GM19099 (cell line): ENCODE results near the gene COLQ.

Source experiments
- POLR2A ChIP-seq: IDR thresholded peaks from 3 replicates; pipeline ENCODE4 v1.6.1; 2011; ENCODE audit warnings: low read depth; ENCODE audit not compliant: insufficient read length; ENCODE audit errors: extremely low read depth

The COLQ gene

GRCh38 chr3:15521573-15521965 is at the start of gene COLQ:
Gene COLQ (minus strand): TSS chr3:15521706. CDS start chr3:15521625, 81 bp downstream.
- no peak for TF ChIP-seq POLR2A

GRCh38 chr3:15563190-15563589 is 41.7 kb upstream of the COLQ start:
- no peak for TF ChIP-seq POLR2A

DNA sequence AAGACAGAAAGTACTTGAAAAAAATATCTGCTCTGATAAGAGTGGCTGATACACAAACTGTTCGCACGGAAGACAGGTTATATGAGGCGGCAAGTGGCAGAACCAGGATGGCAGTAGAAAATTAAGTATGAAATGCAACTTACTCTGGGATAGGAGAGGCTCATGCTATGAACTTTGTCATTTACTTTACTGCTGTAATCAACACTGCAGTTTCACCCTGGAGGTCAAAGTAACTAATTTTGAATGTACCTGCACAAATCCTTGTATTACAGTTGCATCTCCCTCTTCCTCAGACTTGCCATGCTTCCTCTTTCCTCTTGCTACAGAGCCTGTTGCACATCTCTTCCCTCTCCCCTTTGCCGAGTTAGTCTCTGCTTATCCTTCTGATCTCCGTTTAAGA is 41.1 kb upstream of the COLQ start:
- TF ChIP-seq POLR2A, result no peak

- no peak for TF ChIP-seq POLR2A
Measured at GRCh38 chr3:15558581-15558980, 37.1 kb upstream of the COLQ start.

- TF ChIP-seq POLR2A, result no peak
Measured at GRCh38 chr3:15557511-15557946, 36.0 kb upstream of the COLQ start.

- no peak for TF ChIP-seq POLR2A
Measured at GRCh38 chr3:15556512-15556911, 35.0 kb upstream of the COLQ start.

GRCh38 chr3:15553749-15554148 is 32.2 kb upstream of the COLQ start:
- no peak for TF ChIP-seq POLR2A

DNA sequence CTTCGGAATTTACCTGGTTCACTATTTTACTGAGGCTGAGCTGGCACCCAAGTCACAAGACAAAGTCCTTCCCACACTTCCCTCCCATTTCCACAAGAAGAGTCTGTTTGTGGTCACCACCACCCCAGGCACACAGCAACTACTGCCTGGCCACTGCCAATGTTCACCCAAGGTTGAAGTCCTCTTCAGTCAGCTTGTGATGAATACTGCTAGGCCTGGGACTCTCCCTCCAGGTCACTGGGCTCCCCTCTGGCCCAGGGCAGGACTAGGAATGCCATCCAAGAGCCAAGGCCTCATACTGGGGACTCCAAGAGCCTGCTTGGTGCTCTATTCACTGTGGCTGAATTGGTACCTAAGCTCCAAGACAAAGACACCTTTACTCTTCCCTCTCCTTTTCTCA is 30.4 kb upstream of the COLQ start:
- no peak for TF ChIP-seq POLR2A

DNA sequence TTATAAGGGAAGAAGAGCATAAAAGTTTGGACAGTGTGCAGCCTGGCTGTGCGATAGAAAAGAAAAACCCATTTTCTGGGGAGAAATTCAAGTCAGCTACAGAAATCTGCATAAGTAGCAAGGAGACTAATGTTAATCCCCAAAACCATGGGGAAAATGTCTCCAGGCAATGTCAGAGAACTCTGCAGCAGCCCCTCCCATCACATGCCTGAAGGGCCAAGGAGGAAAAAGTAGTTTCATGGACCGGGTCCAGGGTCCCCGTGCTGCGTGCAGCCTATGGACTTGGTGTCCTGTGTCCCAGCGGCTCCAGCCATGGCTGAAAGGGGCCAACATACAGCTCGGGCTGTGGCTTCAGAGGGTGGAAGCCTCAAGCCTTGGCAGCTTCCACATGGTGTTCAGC is 28.3 kb upstream of the COLQ start:
- TF ChIP-seq POLR2A, result no peak

DNA sequence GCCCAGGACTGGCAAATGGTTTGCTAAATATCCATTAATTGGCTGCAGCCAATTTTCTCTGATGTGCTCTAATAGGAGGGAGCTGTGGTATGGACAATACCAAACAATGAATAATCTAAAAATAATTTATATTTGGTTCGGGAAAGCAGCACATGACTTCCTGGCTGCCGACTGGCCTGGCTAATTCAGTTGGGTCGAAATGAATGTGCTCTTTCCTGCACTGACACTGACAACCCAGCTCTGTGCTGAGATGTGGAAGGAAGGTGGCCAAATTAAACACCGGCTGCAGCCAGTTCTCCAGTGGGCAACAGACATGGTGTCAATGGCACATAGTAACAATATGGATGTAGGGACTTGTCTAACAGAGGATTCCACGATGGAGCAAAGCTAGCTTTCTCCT is 21.1 kb upstream of the COLQ start:
- TF ChIP-seq POLR2A, result no peak

DNA sequence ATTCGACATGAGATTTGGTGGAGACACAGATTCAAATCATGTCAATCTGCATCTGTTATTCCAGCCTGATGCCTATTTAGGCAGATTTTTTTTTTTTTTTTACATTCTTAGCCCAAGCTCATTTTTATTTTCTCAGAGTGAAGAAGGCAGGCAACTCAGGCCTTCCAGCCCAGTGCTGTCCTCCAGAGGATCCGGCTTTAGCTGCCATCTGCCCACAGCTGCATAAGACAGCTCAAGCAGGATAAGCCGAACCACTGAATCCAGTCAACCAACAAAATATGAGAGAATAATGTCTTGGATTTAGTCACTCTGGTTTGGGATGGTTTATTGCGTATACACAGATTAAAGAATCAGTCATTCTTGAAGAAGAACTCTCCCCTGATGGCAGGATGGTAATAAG is 19.9 kb upstream of the COLQ start:
- no peak for TF ChIP-seq POLR2A

DNA sequence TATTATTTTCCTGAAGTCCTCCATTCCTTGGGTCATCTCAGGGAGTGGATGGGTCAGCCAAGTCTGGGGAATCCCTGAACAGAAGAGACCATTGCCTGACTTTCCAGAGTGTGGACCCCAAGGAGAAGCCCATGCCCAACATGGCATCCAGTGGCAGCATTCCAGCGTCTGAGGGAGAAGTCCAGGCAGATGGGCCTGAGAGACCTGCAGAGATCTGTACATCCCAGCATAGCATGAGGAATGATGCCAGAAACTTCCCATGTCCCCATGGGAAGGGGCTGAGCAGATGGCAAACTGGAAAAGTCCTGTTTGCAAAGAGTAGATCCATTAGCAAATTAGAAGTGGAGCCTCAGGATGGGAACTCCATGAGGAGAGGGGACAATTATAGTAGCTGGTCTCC is 17.6 kb upstream of the COLQ start:
- no peak for TF ChIP-seq POLR2A

- no peak for TF ChIP-seq POLR2A
Measured at GRCh38 chr3:15538345-15538744, 16.8 kb upstream of the COLQ start.

- TF ChIP-seq POLR2A, result no peak
Measured at GRCh38 chr3:15536856-15537255, 15.3 kb upstream of the COLQ start.

DNA sequence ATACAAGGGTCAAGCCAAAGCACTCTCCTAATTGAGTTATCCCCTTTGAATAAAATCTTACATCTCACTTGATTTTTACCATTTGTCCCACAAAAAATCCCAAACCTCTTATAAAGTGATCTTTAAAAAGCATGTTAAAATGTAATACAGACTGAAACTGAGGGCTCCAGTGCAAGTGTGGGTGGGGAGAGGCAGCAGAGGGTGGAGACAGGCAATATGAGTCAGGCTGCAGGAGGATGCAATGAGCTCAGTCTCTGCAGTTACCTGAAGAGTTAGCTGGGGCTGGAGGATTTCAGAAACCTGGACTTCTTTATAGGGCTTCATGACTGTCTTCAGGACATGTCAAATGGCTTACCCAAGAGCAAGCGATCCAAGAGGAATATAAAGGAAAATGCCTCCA is 14.2 kb upstream of the COLQ start:
- TF ChIP-seq POLR2A, result no peak

DNA sequence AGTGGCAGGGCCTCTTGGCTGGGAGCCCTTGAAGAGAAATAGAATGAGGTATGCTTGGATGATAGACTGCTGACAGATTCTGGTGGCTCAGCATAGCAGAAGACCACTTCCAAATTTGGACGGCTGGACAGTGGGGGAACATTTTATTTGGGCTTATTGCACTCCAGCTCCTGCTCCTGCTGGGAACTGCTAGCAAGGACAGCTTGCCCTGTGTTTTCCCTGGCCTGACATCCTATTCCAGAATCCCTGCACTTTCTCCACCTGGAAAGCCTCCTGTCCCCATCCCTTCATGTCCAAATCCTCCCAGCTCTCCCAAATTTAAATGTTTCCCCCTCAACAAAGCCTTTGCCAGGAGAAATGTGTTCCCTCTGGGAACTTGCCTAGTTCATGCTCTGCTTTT is 9.8 kb upstream of the COLQ start:
- no peak for TF ChIP-seq POLR2A

DNA sequence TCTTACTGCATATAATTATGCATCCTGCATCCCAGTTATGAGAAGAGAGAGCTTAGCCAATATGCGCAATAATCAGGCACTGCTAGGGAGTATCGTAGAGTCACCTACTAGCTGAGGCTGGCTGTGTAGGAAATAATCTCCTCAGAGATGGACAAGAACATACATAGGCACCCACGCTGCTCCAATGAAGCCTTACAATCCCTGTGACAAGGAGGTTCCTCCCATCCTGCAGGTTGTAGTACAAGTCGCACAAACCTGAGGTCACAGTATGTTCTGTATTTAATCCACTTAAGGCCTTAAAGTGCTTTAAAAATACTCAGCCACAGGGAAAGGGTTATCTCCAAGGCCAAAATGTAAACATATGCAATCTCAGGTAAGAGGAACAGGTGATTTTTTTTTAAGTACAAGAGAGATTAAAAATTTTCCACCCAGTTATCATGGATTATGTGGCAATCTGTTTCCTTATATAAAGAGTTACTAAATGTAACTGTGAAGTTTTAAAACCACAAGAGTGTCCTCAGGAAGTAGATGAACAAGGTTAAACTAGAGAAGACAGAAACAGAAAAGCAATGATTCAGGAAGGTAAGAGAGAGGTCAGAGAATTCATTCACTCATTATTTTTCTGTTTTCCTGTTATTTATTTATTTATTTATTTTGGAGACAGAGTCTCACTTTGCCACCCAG is 7.5 kb upstream of the COLQ start:
- TF ChIP-seq POLR2A, result no peak
